ENCODE results near the gene SLIT3. TPM values are rescaled to one million over a fixed set of nuclear protein-coding genes. Genes with fewer than 3 reads are reported as not detected.

Gene SLIT3
- total RNA-seq, 1 donor from 2014 or later, result 31.8 TPM

DNA sequence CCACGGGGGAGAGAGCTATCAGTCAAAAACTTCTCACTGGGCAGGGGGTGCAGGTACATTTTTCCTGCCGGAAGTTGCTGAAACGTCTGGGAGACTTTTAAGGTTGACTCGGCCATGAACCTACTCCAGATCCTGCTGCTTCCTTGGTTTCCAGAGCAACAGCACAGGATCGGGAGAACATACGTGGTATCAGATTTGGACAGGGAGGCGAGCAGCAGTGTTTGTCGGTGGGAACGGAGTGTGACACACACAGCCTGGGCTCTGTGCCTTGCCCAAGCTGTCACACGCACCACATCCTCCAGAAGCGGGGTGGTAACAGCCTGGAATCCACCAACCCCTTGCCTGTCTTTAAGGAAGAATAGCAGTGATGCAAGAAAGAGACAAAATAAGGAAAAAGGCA lies 276.5 kb downstream of the SLIT3 start:
- H3K27me3 Mint-ChIP-seq (ENCODE audit: unreplicated experiment), result no peaks in the 10 kb centered on the region
- no peak for DNase-seq (ENCODE audit: extremely low spot score, unreplicated experiment)
- no peaks in the 10 kb centered on the region for H3K9me3 Mint-ChIP-seq (ENCODE audit: unreplicated experiment)
- no peak overlapping the region for H3K27ac Mint-ChIP-seq (ENCODE audit: unreplicated experiment)
- TF ChIP-seq, protein P1, sequence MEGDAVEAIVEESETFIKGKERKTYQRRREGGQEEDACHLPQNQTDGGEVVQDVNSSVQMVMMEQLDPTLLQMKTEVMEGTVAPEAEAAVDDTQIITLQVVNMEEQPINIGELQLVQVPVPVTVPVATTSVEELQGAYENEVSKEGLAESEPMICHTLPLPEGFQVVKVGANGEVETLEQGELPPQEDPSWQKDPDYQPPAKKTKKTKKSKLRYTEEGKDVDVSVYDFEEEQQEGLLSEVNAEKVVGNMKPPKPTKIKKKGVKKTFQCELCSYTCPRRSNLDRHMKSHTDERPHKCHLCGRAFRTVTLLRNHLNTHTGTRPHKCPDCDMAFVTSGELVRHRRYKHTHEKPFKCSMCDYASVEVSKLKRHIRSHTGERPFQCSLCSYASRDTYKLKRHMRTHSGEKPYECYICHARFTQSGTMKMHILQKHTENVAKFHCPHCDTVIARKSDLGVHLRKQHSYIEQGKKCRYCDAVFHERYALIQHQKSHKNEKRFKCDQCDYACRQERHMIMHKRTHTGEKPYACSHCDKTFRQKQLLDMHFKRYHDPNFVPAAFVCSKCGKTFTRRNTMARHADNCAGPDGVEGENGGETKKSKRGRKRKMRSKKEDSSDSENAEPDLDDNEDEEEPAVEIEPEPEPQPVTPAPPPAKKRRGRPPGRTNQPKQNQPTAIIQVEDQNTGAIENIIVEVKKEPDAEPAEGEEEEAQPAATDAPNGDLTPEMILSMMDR (IDR thresholded peaks at IDR 0.05), result no peak
- H3K4me1 Mint-ChIP-seq (ENCODE audit: unreplicated experiment), result peaks cover 21% of the 10 kb centered on the region
- H3K4me3 Mint-ChIP-seq (ENCODE audit: unreplicated experiment), result no peak overlapping the region
- no peaks in the 10 kb centered on the region for H3K36me3 Mint-ChIP-seq (ENCODE audit: unreplicated experiment)

DNA sequence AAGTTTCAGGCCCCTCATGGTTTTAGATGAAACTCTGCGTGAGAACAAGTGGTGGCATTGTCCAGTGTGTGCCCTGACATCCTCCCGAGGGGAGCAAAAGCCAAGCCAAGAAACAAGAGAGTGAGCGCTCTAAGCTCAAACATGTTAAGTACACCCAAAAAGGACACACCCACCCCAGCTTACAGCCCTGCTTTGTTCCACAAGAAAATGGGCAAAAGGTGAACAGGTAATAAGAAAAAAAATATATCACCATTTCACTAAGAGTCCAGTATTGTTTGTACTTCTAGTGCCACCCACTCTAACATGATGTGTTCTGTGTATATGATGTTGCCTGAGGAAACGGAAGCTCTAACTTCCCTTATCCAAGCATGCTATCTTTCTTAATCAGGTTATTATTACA lies 278.2 kb downstream of the SLIT3 start:
- TF ChIP-seq, protein P1 (IDR thresholded peaks at IDR 0.05), result no peak
- Mint-ChIP-seq H3K4me3 (ENCODE audit: unreplicated experiment) (no peak overlapping the region), H3K27ac (ENCODE audit: unreplicated experiment) (no peak overlapping the region), H3K9me3 (ENCODE audit: unreplicated experiment) (no peaks in the 10 kb centered on the region), H3K4me1 (ENCODE audit: unreplicated experiment) (peaks cover 17% of the 10 kb centered on the region), H3K27me3 (ENCODE audit: unreplicated experiment) (no peaks in the 10 kb centered on the region), H3K36me3 (ENCODE audit: unreplicated experiment) (no peaks in the 10 kb centered on the region)
- DNase-seq (ENCODE audit: extremely low spot score, unreplicated experiment), result no peak

DNA sequence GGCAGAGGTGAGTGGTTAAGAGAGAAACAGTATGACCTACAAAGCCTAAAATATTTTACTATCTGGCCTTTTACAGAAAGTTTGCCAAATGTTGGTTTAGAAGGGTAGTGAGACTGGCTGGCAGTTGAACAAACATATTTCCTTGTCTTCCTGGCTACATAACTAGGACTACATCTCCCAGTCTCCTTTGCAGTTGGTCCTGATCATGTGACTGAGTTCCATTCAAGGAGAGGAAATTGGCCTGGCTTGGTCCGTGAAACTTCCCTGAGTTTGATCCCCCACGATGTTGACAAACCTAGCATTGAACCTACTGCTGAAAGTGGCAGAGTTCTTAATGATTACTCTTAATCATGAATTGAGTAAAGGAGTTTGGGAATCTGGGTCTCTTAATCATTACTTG lies 280.8 kb downstream of the SLIT3 start:
- Mint-ChIP-seq H3K4me1 (ENCODE audit: unreplicated experiment) (peaks cover 13% of the 10 kb centered on the region), H3K9me3 (ENCODE audit: unreplicated experiment) (no peaks in the 10 kb centered on the region), H3K27me3 (ENCODE audit: unreplicated experiment) (peaks cover 2% of the 10 kb centered on the region), H3K27ac (ENCODE audit: unreplicated experiment) (no peak overlapping the region), H3K4me3 (ENCODE audit: unreplicated experiment) (no peak overlapping the region), H3K36me3 (ENCODE audit: unreplicated experiment) (no peaks in the 10 kb centered on the region)
- no peak for DNase-seq (ENCODE audit: extremely low spot score, unreplicated experiment)
- TF ChIP-seq, protein P1 (IDR thresholded peaks at IDR 0.05), result no peak

DNA sequence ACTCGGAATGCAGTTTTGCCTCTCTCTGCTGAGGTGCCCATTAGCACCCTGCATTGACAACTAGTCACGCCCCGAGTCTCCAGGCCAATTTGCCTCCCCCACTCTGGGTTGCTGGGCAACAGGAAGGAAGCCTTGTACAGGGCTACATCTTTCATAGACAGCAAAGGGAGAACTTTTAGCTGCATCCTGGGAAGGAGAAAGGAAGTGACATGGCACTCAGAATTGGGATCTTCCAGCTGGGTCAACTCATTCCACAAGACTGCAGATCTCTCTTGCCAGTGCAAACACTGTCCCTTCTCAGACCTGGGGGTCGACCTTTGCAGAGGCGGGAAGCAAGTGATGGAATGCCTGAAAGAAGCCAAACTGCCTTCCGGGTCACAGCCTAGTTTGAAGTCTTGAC lies 282.0 kb downstream of the SLIT3 start:
- no peak overlapping the region for H3K4me3 Mint-ChIP-seq (ENCODE audit: unreplicated experiment)
- peaks cover 8% of the 10 kb centered on the region for H3K4me1 Mint-ChIP-seq (ENCODE audit: unreplicated experiment)
- H3K27me3 Mint-ChIP-seq (ENCODE audit: unreplicated experiment), result peaks cover 2% of the 10 kb centered on the region
- no peak for DNase-seq (ENCODE audit: extremely low spot score, unreplicated experiment)
- no peaks in the 10 kb centered on the region for H3K36me3 Mint-ChIP-seq (ENCODE audit: unreplicated experiment)
- no peak overlapping the region for H3K27ac Mint-ChIP-seq (ENCODE audit: unreplicated experiment)
- TF ChIP-seq, protein P1 (IDR thresholded peaks at IDR 0.05), result no peak
- H3K9me3 Mint-ChIP-seq (ENCODE audit: unreplicated experiment), result no peaks in the 10 kb centered on the region

DNA sequence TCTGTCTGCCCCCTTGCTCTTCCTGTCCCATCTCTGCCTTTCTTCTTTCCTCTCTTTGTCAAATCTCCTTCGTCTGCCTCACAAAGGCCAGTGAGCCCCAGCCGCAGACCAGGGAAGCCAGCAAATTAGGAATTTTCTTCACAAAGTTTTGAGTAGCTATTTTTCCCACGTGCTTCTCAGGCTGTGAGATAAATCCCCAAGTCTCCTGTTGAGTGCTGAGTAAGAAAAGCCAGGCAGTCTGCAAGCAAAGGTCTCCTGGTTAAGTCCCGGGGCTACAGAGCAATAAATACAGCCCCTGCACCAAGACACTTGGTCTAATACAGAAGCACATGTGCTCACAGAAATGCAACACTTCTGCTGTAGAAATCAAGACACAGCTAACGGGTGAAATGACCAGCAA lies 284.9 kb downstream of the SLIT3 start:
- peaks cover 3% of the 10 kb centered on the region for H3K4me1 Mint-ChIP-seq (ENCODE audit: unreplicated experiment)

More for the DNA sequence above, 284.9 kb downstream of the SLIT3 start:
- Mint-ChIP-seq H3K36me3 (ENCODE audit: unreplicated experiment) (no peaks in the 10 kb centered on the region), H3K4me3 (ENCODE audit: unreplicated experiment) (no peak overlapping the region), H3K27ac (ENCODE audit: unreplicated experiment) (no peak overlapping the region), H3K9me3 (ENCODE audit: unreplicated experiment) (no peaks in the 10 kb centered on the region), H3K27me3 (ENCODE audit: unreplicated experiment) (peaks cover 5% of the 10 kb centered on the region)
- no peak for DNase-seq (ENCODE audit: extremely low spot score, unreplicated experiment)
- TF ChIP-seq, protein P1 (IDR thresholded peaks at IDR 0.05), result no peak
